ENCODE results near the gene KCNJ15. TPM values are rescaled to one million over a fixed set of nuclear protein-coding genes. Genes with fewer than 3 reads are reported as not detected.

The KCNJ15 gene
- total and polyA plus RNA-seq, 2 donors (not counting 1 experiment from before 2014, with no cell fraction given): not detected

DNA sequence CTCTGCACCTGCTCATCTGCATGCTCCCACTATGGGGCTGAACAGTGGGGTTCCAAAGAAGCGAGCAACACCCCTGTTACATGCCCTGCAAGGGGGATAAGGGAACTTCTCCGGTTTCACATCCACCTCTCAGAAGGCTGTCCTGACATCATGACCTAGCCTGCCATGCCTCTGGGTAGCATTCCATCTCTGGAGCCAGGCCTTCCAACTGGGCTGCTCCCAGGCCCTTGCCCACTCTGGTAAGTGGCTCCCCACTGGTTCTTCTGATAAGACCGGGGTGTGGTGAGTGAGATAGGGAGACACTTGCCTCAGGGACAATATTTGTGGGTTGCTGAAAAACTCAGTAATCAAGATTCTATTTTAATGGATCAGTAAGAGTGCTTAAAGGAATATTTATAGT lies 57.8 kb downstream of the KCNJ15 start:
- Histone ChIP-seq H4K20me1 (ENCODE audit: control insufficient read depth, insufficient read depth, low read length, poor library complexity, severe bottlenecking) (no peaks in the 10 kb centered on the region), H3K9ac (ENCODE audit: low read length) (no peak overlapping the region), H3K36me3 (replicated peaks in 1 of 2; ENCODE audit: control extremely low read depth in 1 of 2, control insufficient read depth in 1 of 2, extremely low read depth in 1 of 2, insufficient read depth in 2 of 2, low read length in 1 of 2) (no peaks in the 10 kb centered on the region), H3K27ac (ENCODE audit: low read length in 2 of 2) (no peak overlapping the region), H3K27me3 (replicated peaks in 1 of 4; ENCODE audit: control extremely low read depth in 1 of 4, control insufficient read depth in 3 of 4, insufficient read depth in 4 of 4, low read length in 3 of 4) (no peaks in the 10 kb centered on the region), H3K4me1 (ENCODE audit: control insufficient read depth in 2 of 2, insufficient read depth in 2 of 2, low read length in 2 of 2) (no peaks in the 10 kb centered on the region), H2AFZ (ENCODE audit: insufficient read depth, low read depth, low read length, poor library complexity, severe bottlenecking) (no peak overlapping the region), H3K9me3 (ENCODE audit: control extremely low read depth in 1 of 3, control insufficient read depth in 2 of 3, insufficient read depth in 1 of 3, low read length in 2 of 3) (no peaks in the 10 kb centered on the region), H3K79me2 (ENCODE audit: control insufficient read depth, insufficient read depth, low read length) (no peaks in the 10 kb centered on the region), H3K4me2 (replicated peaks; ENCODE audit: low read depth, low read length, poor library complexity, severe bottlenecking) (no peak overlapping the region), H3K4me3 (ENCODE audit: control extremely low read depth in 1 of 5, extremely low read depth in 1 of 5, insufficient read depth in 1 of 5, low read depth in 2 of 5, low read length in 4 of 5) (no peak overlapping the region)
- intact Hi-C loops (cut with micrococcal nuclease): no loop called here
- ATAC-seq (ENCODE audit: low read depth) (no peak), DNase-seq (no peak)
- 100% methylated on average over 3 of the region's 3 CpGs for WGBS (ENCODE audit: insufficient coverage)
- POLR2A ChIA-PET: no interaction called here
- CTCF ChIA-PET: no interaction called here
- Mint-ChIP-seq H3K9me3 (ENCODE audit: insufficient read depth) (no peaks in the 10 kb centered on the region), H3K4me1 (no peaks in the 10 kb centered on the region), H3K27me3 (no peaks in the 10 kb centered on the region), H3K27ac (no peak overlapping the region), H3K4me3 (no peak overlapping the region)
- no peak for TF ChIP-seq EZH2 (IDR thresholded peaks at IDR 0.05; ENCODE audit: borderline replicate concordance, insufficient read depth, low read depth, low read length, poor library complexity, severe bottlenecking)
- no peak for TF ChIP-seq CTCF (IDR thresholded peaks at IDR 0.05)

DNA sequence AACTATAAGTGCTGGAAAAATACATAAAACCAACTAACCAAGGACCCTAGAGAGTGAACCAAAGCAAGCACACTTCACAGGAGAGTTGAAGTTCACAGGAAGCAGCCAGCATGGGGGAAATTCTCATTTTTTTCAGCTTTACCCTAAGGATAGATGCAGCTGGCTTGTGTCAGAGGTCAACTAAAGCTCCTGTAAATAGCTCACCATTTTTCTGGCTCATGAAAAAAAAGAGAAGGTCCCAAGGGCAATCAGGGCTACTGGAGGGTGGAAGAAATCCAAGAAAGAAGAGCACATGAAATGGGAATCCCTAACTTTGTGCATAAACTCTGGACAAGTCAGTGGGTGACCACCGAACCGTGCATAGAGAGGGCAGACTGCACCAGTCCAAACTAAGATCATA lies 58.3 kb downstream of the KCNJ15 start:
- ChIA-PET CTCF (no interaction called here), POLR2A (no interaction called here)
- TF ChIP-seq EZH2 (IDR thresholded peaks at IDR 0.05; ENCODE audit: borderline replicate concordance, insufficient read depth, low read depth, low read length, poor library complexity, severe bottlenecking) (no peak), CTCF (IDR thresholded peaks at IDR 0.05) (no peak)
- no peak overlapping the region for H3K4me3 ChIP-seq (ENCODE audit: control extremely low read depth in 1 of 5, extremely low read depth in 1 of 5, insufficient read depth in 1 of 5, low read depth in 2 of 5, low read length in 4 of 5)
- H4K20me1 ChIP-seq (ENCODE audit: control insufficient read depth, insufficient read depth, low read length, poor library complexity, severe bottlenecking): no peaks in the 10 kb centered on the region
- H3K9ac ChIP-seq (ENCODE audit: low read length): no peak overlapping the region
- intact Hi-C loops (cut with micrococcal nuclease): no loop called here
- H3K79me2 ChIP-seq (ENCODE audit: control insufficient read depth, insufficient read depth, low read length): no peaks in the 10 kb centered on the region
- H3K36me3 ChIP-seq (replicated peaks in 1 of 2; ENCODE audit: control extremely low read depth in 1 of 2, control insufficient read depth in 1 of 2, extremely low read depth in 1 of 2, insufficient read depth in 2 of 2, low read length in 1 of 2): no peaks in the 10 kb centered on the region
- Mint-ChIP-seq H3K27ac (no peak overlapping the region), H3K4me3 (no peak overlapping the region), H3K9me3 (ENCODE audit: insufficient read depth) (no peaks in the 10 kb centered on the region), H3K4me1 (no peaks in the 10 kb centered on the region), H3K27me3 (no peaks in the 10 kb centered on the region)
- H3K27me3 ChIP-seq (replicated peaks in 1 of 4; ENCODE audit: control extremely low read depth in 1 of 4, control insufficient read depth in 3 of 4, insufficient read depth in 4 of 4, low read length in 3 of 4): no peaks in the 10 kb centered on the region
- H3K27ac ChIP-seq (ENCODE audit: low read length in 2 of 2): no peak overlapping the region
- H2AFZ ChIP-seq (ENCODE audit: insufficient read depth, low read depth, low read length, poor library complexity, severe bottlenecking): no peak overlapping the region
- H3K4me1 ChIP-seq (ENCODE audit: control insufficient read depth in 2 of 2, insufficient read depth in 2 of 2, low read length in 2 of 2): no peaks in the 10 kb centered on the region
- H3K9me3 ChIP-seq (ENCODE audit: control extremely low read depth in 1 of 3, control insufficient read depth in 2 of 3, insufficient read depth in 1 of 3, low read length in 2 of 3): no peaks in the 10 kb centered on the region
- no peak for DNase-seq
- no CpG with 5 or more reads among the region's 2 CpGs for WGBS (ENCODE audit: insufficient coverage)
- no peak for ATAC-seq (ENCODE audit: low read depth)
- H3K4me2 ChIP-seq (replicated peaks; ENCODE audit: low read depth, low read length, poor library complexity, severe bottlenecking): no peak overlapping the region

Measured in B cell (primary cell).